K562 (cell line): ENCODE results near the gene RSPO1. TPM values are rescaled to one million over a fixed set of nuclear protein-coding genes. Genes with fewer than 3 reads are reported as not detected.

Source experiments
- ATAC-seq: fragments of 200-7000 bp; cut with Tn5 transposase; 3 replicates; pipeline ENCODE4 v1.9.1; 2020; ENCODE audit warnings: moderate library complexity
- BruUV-seq: library from RNA; stranded (reverse); fragments of 400-500 nt; replicated peaks from 2 replicates; lab custom pipeline; 2021; lab: Mats Ljungman, UMichigan
- CTCF ChIA-PET: fragments of 300-600 bp; formaldehyde crosslinking; extraction: SDS; loops from one replicate; lab custom pipeline; 2021; ENCODE audit warnings: low intra/inter-chr PET ratio; lab: Yijun Ruan, JAX
- POLR2A ChIA-PET: fragments of 300-600, 350-650 bp; sonication (Branson Sonifier 250); formaldehyde crosslinking; extraction: SDS; loops from one replicate; lab custom pipeline; 2021; ENCODE audit warnings: antibody characterized with exemption, inconsistent platforms; lab: Yijun Ruan, JAX
- DNase-seq, 4 experiments: peaks; one replicate each; pipeline versions ENCODE4 v3.0.0 to v3.0.0-alpha.2; 2011 to 2018; ENCODE audit warnings: low spot score in 3 of 4, mixed read lengths in 3 of 4; ENCODE audit errors: extremely low read depth in 1 of 4
- FAIRE-seq: peaks from 2 replicates; lab custom pipeline; 2011; peaks lifted over from hg19 to GRCh38; lab: Jason Lieb, UNC
- H2AFZ ChIP-seq: 2 replicates; pipeline ENCODE4 v1.6.0; 2011; ENCODE audit warnings: low read depth, low read length, control low read depth, inconsistent platforms
- H3K27ac ChIP-seq: fragments of 200-600 bp; 3 replicates; pipeline ENCODE4 v1.8.0; 2011; ENCODE audit warnings: low read depth, mild to moderate bottlenecking, control low read depth, inconsistent platforms, low read length, moderate library complexity, mixed read lengths; ENCODE audit errors: extremely low read depth
- H3K27me3 ChIP-seq, 2 experiments: fragments of 300-600 bp in 1 of 2; 2 replicates in 1 of 2; 3 replicates in 1 of 2; pipeline versions ENCODE4 v1.6.0 to v1.8.0; 2011; ENCODE audit warnings: inconsistent platforms in 2 of 2, low read length in 2 of 2, mild to moderate bottlenecking in 1 of 2, mixed read lengths in 1 of 2, moderate library complexity in 1 of 2; ENCODE audit not compliant: control insufficient read depth in 2 of 2, insufficient read depth in 2 of 2
- H3K36me3 ChIP-seq: fragments of 300-600 bp; 3 replicates; pipeline ENCODE4 v1.8.0; 2011; ENCODE audit warnings: mild to moderate bottlenecking, low read length, inconsistent platforms; ENCODE audit not compliant: control insufficient read depth, insufficient read depth
- H3K4me1 ChIP-seq, 2 experiments: fragments of 200-600 bp in 1 of 2; replicated peaks in 1 of 2; 2 replicates in 1 of 2; 3 replicates in 1 of 2; pipeline versions ENCODE4 v1.5.1 to v1.8.0; 2011; ENCODE audit warnings: inconsistent platforms in 2 of 2, low read length in 2 of 2, mild to moderate bottlenecking in 1 of 2, mixed read lengths in 1 of 2, moderate library complexity in 1 of 2; ENCODE audit not compliant: control insufficient read depth in 2 of 2, insufficient read depth in 2 of 2
- H3K4me2 ChIP-seq: 2 replicates; pipeline ENCODE4 v1.6.1; 2011; ENCODE audit warnings: low read length, control low read depth, inconsistent platforms, mixed read lengths; ENCODE audit not compliant: insufficient read depth
- H3K4me3 ChIP-seq: fragments of 200-600 bp; sonication (generic), shearing (Covaris generic); 2 replicates; pipeline ENCODE4 v1.5.1; 2016; ENCODE audit warnings: control low read depth, inconsistent platforms
- H3K79me2 ChIP-seq: fragments of 200-600 bp; 3 replicates; pipeline ENCODE4 v1.8.0; 2011; ENCODE audit warnings: low read length, inconsistent platforms; ENCODE audit not compliant: control insufficient read depth, insufficient read depth
- H3K9ac ChIP-seq, 2 experiments: 2 replicates each; pipeline versions ENCODE4 v1.6.0 to v1.6.1; 2011; ENCODE audit warnings: low read depth in 2 of 2, low read length in 2 of 2, control low read depth in 1 of 2, inconsistent platforms in 1 of 2, mild to moderate bottlenecking in 1 of 2, mixed read lengths in 1 of 2; ENCODE audit not compliant: insufficient read depth in 1 of 2
- H3K9me1 ChIP-seq: one replicate; pipeline ENCODE4 v1.6.0; 2011; ENCODE audit warnings: inconsistent platforms, mild to moderate bottlenecking, low read length, moderate library complexity; ENCODE audit not compliant: control insufficient read depth, insufficient read depth
- H3K9me3 ChIP-seq: replicated peaks from 2 replicates; pipeline ENCODE4 v1.5.1; 2011; ENCODE audit warnings: low read depth, low read length, inconsistent platforms; ENCODE audit not compliant: control insufficient read depth, insufficient read depth
- H4K20me1 ChIP-seq: replicated peaks from 2 replicates; pipeline ENCODE4 v1.6.1; 2011; ENCODE audit warnings: low read length, inconsistent platforms, mixed read lengths; ENCODE audit not compliant: control insufficient read depth, insufficient read depth
- CREB3 ChIP-seq: fragments of 450-650 bp; conservative IDR thresholded peaks from 2 replicates; pipeline ENCODE4 v1.6.1; 2016; ENCODE audit warnings: missing genetic modification characterization, low read depth, mild to moderate bottlenecking, missing compliant biosample characterization, moderate library complexity
- PKNOX1 ChIP-seq: fragments of 450-650 bp; IDR thresholded peaks from 2 replicates; pipeline ENCODE4 v1.6.1; 2016
- ZNF197 ChIP-seq: fragments of 200-800 bp; sonication (Bioruptor generic); IDR thresholded peaks from 2 replicates; pipeline ENCODE4 v1.6.1; 2016; ENCODE audit warnings: low read depth, missing genetic modification characterization, missing compliant biosample characterization
- ZNF717 ChIP-seq: fragments of 250-450 bp; sonication (Bioruptor Pico); IDR thresholded peaks from 2 replicates; pipeline ENCODE4 v1.5.0; 2021
- WGBS: fragments of 100-300 bp; shearing (Covaris generic); methylation state at CpG from one replicate; pipeline ENCODE4 v1.1.6; 2016; ENCODE audit warnings: low coverage, mixed read lengths; ENCODE audit not compliant: insufficient coverage; ENCODE audit errors: missing lambda C conversion rate; 5-methylcytosine and 5-hydroxymethylcytosine counted together
- in situ Hi-C: fragments of 300-500 bp; cut with MboI; formaldehyde crosslinking; loops from 4 replicates; pipeline ENCODE4 v1.15.0; 2018; ENCODE audit warnings: inconsistent platforms, mixed read lengths
- intact Hi-C: fragments of 100-400 bp; cut with micrococcal nuclease; formaldehyde crosslinking; loops from 2 replicates; pipeline ENCODE4 v1.14.2; 2022
- polyA plus RNA-seq, 8 experiments: library from polyadenylated mRNA; depleted of rRNA in 4 of 8; stranded (reverse) in 5 of 8; unstranded in 3 of 8; fragments of >200 nt; fragmentation: Nextera tagmentation in 2 of 8; fragmentation: Illumina TruSeq in 1 of 8; extraction: Ambion mirVana in 2 of 8; extraction: Trizol in 1 of 8; gene quantifications; 2 replicates each; pipeline versions ENCODE4 v1.2.1 to v1.2.3, GENCODE V29; 2011 to 2014; ENCODE audit warnings: inconsistent platforms in 1 of 8, missing spikeins in 1 of 8
- total RNA-seq, 7 experiments: library from RNA; depleted of rRNA in 6 of 7; stranded (reverse); fragments of >200 nt in 6 of 7; fragmentation: Illumina TruSeq in 2 of 7; extraction: Trizol in 2 of 7; gene quantifications; 2 replicates each; pipeline versions ENCODE4 v1.2.1 to v1.2.3, GENCODE V29; 2011 to 2021; ENCODE audit warnings: low replicate concordance in 1 of 7

RSPO1 gene
- total and polyA plus RNA-seq, 9 of the 15 experiments (the other 6 are each of a cell fraction or from before 2014, with no cell fraction given) = not detected

DNA sequence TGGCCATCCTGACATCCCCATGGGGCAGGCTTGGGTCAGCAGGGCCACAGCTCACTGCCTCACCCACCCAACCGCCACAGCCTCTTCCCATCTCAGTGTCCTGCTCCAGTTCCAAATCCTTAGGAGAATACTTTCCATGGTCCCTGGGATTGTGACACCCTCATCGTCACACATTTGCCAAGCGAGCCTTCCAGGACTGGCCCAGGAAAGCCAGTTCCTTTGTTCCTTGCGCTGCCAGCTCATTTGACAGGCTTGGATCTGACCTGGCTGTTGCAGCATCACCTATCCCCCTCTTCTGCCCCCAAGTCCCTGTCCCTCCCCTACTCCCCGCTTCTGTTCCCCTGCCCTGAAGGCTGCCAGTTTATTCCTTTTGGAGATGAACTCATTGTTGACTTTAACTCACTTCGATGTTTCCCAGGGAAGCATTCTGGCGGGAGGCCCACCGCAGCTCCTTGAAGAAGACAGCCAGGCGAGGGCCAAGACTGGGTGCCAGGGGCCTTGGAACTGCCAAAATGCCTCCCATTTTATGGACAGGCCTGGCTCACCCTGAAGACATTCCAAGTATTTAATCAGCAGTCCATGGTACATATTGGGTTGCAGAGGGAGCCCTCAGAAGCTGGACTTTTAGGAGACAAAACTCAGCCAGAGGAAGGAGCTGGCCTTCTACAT is 28.8 kb downstream of the RSPO1 start:
- Histone ChIP-seq H3K9me3 (no peaks in the 10 kb centered on the region), H3K4me2 (no peak overlapping the region), H3K36me3 (no peaks in the 10 kb centered on the region), H2AFZ (no peak overlapping the region), H3K27me3 (peaks cover 56 to 64% of the 10 kb centered on the region in 2 experiments), H3K27ac (no peak overlapping the region), H3K9ac (no peak overlapping the region), H3K4me1 (peaks cover 0 to 4% of the 10 kb centered on the region in 2 experiments; a peak in 2 of 5 replicates), H3K79me2 (no peaks in the 10 kb centered on the region), H3K9me1 (no peaks in the 10 kb centered on the region), H4K20me1 (0 out of 2 replicates have a peak, but pooled peaks cover 5% of the 10 kb centered on the region), H3K4me3 (no peak overlapping the region)
- DNase-seq (no peak), FAIRE-seq (no peak), ATAC-seq (no peak)
- in situ Hi-C loops = loop anchor here (5.0 kb wide), 1 partner anchor 76 kb away; no protein-coding TSS in a partner anchor
- TF ChIP-seq ZNF197 (CRISPR knock-in tag) (no peak), CREB3 (no peak), ZNF717 (no peak), PKNOX1 (no peak)
- 0% methylated on average over 8 of the region's 9 CpGs for WGBS
- intact Hi-C loops = loop anchor here (10.0 kb wide), 2 partner anchors 151 to 159 kb away; partner anchors contain the start of gene EPHA10
- BruUV-seq = no TSS peak
- CTCF ChIA-PET = no interaction called here
- POLR2A ChIA-PET = interaction anchor here (0.6 to 1.3 kb wide), 5 partner anchors 10 to 362 kb away, joined by 3 to 4 read pairs (median 3); partner anchors contain the start of gene GNL2
